ENCODE data around the gene ADH1B.
"Not testable (repeated sequence)": the region's sequence is repeated elsewhere in the genome, so short reads cannot be mapped to it uniquely, and the experiment has no call there.

Gene ADH1B

DNA sequence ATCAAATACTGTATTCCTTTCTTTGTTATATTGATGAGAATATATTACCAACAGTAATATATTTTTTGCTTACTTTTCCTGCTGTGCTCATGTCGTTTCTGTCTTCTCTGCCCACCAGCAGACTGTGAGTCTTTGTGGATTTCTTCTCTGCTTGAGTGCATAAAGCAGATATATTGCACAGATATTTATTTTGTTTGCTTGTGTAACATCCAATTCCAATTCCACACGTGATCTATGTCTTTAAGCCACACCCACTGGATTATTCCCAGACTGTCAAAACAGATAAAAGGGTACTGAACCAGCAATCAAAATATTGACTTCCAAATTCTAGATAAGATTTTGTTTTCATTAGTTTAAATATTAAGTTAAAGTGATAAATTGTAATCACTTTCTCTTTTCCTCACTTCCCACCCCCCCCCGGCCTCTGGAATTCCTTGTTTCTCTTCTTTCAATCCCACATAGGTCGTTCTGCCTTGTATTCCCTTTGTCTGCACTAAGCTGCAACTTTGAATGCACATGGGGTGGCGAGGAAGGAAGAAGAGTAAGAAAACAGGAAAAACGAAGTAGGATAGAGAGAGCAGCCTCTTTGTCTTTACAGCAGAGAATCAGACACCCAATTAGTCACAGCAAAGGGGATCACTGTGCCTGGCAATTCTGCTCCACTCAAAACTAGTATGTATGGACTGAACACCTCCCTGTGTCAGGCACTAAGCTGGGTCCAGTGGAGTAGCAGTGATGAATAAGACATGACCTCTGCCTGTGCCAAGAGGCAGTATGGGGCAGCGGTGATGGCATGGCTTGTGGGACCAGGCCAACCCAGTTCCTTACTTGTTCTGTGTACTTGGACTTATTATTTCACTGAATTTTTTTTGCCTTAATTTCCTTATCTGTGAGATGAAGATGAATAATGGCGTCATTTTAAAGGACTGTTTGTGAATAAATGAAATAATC is at the start of gene ADH1B:
Gene ADH1B (minus strand): TSS at position 161 of the 951 bp plus-strand sequence. CDS start 70 bp downstream, at position 91.
- POLR2A ChIA-PET, result no interaction called here
- TF ChIP-seq CTCF (IDR thresholded peaks at IDR 0.05; ENCODE audit: control extremely low read depth, extremely low read depth, low read depth, missing control alignments), result no peak
- CTCF ChIA-PET, result no interaction called here
- DNase-seq (ENCODE audit: extremely low spot score), result no peak

DNA sequence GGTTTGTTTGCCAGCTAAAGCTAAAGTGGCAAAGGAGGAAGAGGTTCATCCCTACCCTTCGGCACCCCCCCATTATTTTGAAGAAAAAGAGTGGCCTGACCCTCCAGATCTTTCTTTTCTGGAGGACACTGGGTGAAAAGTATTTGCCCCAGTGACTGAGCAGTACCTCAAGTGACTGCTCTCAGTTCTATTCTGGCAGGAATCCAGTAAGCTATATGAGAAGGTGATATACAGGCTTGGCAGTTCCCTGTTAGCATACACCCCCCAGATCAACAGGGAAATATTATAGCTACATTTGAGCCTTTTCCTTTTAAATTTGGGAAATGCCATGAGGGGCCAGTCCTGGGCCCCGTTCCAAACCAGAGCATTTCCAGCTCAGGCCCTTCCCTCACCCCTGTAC is 46.6 kb upstream of the ADH1B start:
- CTCF ChIA-PET; DNase-seq (ENCODE audit: extremely low spot score); POLR2A ChIA-PET: not testable (repeated sequence)

DNA sequence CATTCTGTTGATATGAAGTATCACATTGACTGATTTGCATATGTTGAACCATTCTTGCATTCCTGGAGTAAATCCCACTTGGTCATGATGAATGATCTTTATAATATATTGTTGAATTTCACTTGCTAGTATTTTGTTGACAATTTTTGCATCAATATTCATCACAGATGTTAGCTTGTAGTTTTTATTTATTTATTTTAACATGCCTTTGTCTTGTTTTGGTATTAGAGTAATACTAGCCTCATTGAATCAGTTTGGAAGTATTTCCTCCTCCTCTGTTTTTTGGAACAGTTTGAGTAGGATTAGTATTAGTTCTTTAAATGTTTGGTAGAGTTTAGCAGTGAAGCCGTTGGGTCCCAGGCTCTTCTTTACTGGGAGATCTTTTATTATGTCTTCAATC is 45.3 kb upstream of the ADH1B start:
- DNase-seq (ENCODE audit: extremely low spot score), result no peak
- ChIA-PET POLR2A (no interaction called here), CTCF (no interaction called here)
- TF ChIP-seq CTCF (IDR thresholded peaks at IDR 0.05; ENCODE audit: control extremely low read depth, extremely low read depth, low read depth, missing control alignments), result no peak

GRCh38 chr4:99362768-99363167 is 41.6 kb upstream of the ADH1B start:
- TF ChIP-seq CTCF (IDR thresholded peaks at IDR 0.05; ENCODE audit: control extremely low read depth, extremely low read depth, low read depth, missing control alignments), result no peak
- CTCF ChIA-PET, result no interaction called here

DNA sequence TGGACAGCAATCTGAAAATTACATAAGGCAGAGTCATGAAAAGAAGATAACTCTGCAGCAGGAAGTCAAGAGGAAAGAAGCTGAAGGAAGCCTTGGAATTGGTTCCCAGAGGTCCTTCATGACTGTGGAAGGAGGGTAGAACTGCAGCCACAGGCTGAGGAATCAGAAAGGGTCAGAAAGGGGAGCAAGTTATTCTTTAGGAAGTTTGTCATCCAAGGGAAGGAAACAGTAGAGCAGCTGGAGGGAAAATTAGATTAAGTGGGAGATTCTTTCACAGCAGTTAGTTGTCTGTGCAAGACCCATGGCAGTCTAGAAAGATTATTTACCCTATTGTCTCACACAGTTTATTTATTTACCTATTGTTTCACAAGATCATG is 40.7 kb upstream of the ADH1B start:
- POLR2A ChIA-PET, result no interaction called here
- CTCF ChIA-PET, result no interaction called here
- DNase-seq (ENCODE audit: extremely low spot score), result no peak
- TF ChIP-seq CTCF (IDR thresholded peaks at IDR 0.05; ENCODE audit: control extremely low read depth, extremely low read depth, low read depth, missing control alignments), result no peak

More at GRCh38 chr4:99362768-99363167, 41.6 kb upstream of the ADH1B start:
- POLR2A ChIA-PET, result no interaction called here
- DNase-seq (ENCODE audit: extremely low spot score), result no peak

- no peak for DNase-seq (ENCODE audit: extremely low spot score)
- CTCF ChIA-PET, result interaction anchor here (0.8 kb wide), 1 partner anchor 49 kb away, joined by 3 read pairs; no protein-coding TSS in a partner anchor
- POLR2A ChIA-PET, result no interaction called here
- no peak for TF ChIP-seq CTCF (IDR thresholded peaks at IDR 0.05; ENCODE audit: control extremely low read depth, extremely low read depth, low read depth, missing control alignments)
Observed at GRCh38 chr4:99361268-99361898, 40.2 kb upstream of the ADH1B start.
